B cell (primary cell): Measurements from ENCODE around the gene BTN2A1.

Experiments
- CTCF ChIP-seq: fragments of 200-600 bp; IDR thresholded peaks from one replicate; pipeline ENCODE4 v1.8.0; 2022; ENCODE audit warnings: antibody characterized with exemption, mild to moderate bottlenecking
- EZH2 ChIP-seq: IDR thresholded peaks from 2 replicates; pipeline ENCODE4 v1.6.1; 2012; ENCODE audit warnings: borderline replicate concordance, low read depth, mild to moderate bottlenecking, moderate library complexity, low read length; ENCODE audit not compliant: insufficient read depth, poor library complexity, severe bottlenecking

GRCh38 chr6:26415791-26416190, 42.0 kb upstream of the BTN2A1 start:
- TF ChIP-seq CTCF (no peak), EZH2 (no peak)
